PC-9 (cell line): ENCODE measurements around the gene PCBP1. TPM values are rescaled to one million over a fixed set of nuclear protein-coding genes. Genes with fewer than 3 reads are reported as not detected.
A peak's percentile ranks its signal among the peaks of the same experiment; 100 is the strongest.
"Not testable (repeated sequence)": the region's sequence is repeated elsewhere in the genome, so short reads cannot be mapped to it uniquely, and the experiment has no call there.

ENCODE experiments used
- BruUV-seq: library from RNA; stranded (reverse); fragments of 400-500 nt; replicated peaks from 2 replicates; lab custom pipeline; 2021; lab: Mats Ljungman, UMichigan
- CTCF ChIA-PET: fragments of 300-600 bp; sonication (Branson Sonifier 250); formaldehyde crosslinking; loops from one replicate; lab custom pipeline; 2022; ENCODE audit warnings: antibody characterized with exemption; lab: Charles Lee
- POLR2A ChIA-PET: fragments of 300-600 bp; sonication (Branson Sonifier 250); formaldehyde crosslinking; loops from one replicate; lab custom pipeline; 2022; ENCODE audit warnings: antibody characterized with exemption; ENCODE audit not compliant: unreplicated experiment; lab: Charles Lee
- DNase-seq, 2 experiments: peaks; one replicate each; pipeline versions ENCODE4 v3.0.0 to v3.0.0-alpha.2; 2015 to 2022; ENCODE audit warnings: mixed read lengths in 1 of 2
- H2AFZ ChIP-seq: fragments of 200-600 bp; sonication (generic); 2 replicates; pipeline ENCODE4 v1.8.1; 2017; ENCODE audit warnings: antibody characterized with exemption
- H3F3A ChIP-seq: fragments of 200-600 bp; sonication (generic); 2 replicates; pipeline ENCODE4 v1.8.1; 2017; ENCODE audit warnings: antibody characterized with exemption, mild to moderate bottlenecking, low read depth; ENCODE audit not compliant: insufficient read depth
- H3K27ac ChIP-seq: fragments of 200-600 bp; sonication (generic); 2 replicates; pipeline ENCODE4 v1.6.1; 2016; ENCODE audit warnings: mixed run types
- H3K27me3 ChIP-seq: fragments of 200-600 bp; sonication (generic); 2 replicates; pipeline ENCODE4 v1.6.1; 2016; ENCODE audit warnings: low read depth, mixed run types; ENCODE audit not compliant: insufficient read depth
- H3K36me3 ChIP-seq: fragments of 200-600 bp; sonication (generic); 2 replicates; pipeline ENCODE4 v1.6.1; 2016; ENCODE audit warnings: low read depth, mixed run types
- H3K4me1 ChIP-seq: fragments of 200-600 bp; sonication (generic); replicated peaks from 2 replicates; pipeline ENCODE4 v1.6.1; 2016; ENCODE audit warnings: mixed run types; ENCODE audit not compliant: insufficient read depth
- H3K4me2 ChIP-seq: fragments of 200-600 bp; sonication (generic); 2 replicates; pipeline ENCODE4 v1.6.1; 2017; ENCODE audit warnings: mixed run types
- H3K4me3 ChIP-seq: fragments of 200-600 bp; sonication (generic); 2 replicates; pipeline ENCODE4 v1.6.1; 2016; ENCODE audit warnings: mixed run types
- H3K79me2 ChIP-seq: fragments of 200-600 bp; sonication (generic); 2 replicates; pipeline ENCODE4 v1.6.1; 2017; ENCODE audit warnings: low read depth, mixed run types
- H3K9me2 ChIP-seq: fragments of 200-600 bp; sonication (generic); 2 replicates; pipeline ENCODE4 v1.8.1; 2017; ENCODE audit warnings: mild to moderate bottlenecking; ENCODE audit not compliant: insufficient read depth
- H3K9me3 ChIP-seq: fragments of 200-600 bp; sonication (generic); 2 replicates; pipeline ENCODE4 v1.8.1; 2016; ENCODE audit warnings: low read depth; ENCODE audit not compliant: insufficient read depth
- H4K20me1 ChIP-seq: fragments of 200-600 bp; sonication (generic); 2 replicates; pipeline ENCODE4 v1.8.1; 2017; ENCODE audit not compliant: insufficient read depth
- CTCF ChIP-seq: fragments of 200-600 bp; sonication (generic); conservative IDR thresholded peaks from 2 replicates; pipeline ENCODE4 v1.6.1; 2017; ENCODE audit warnings: mixed run types, antibody characterized with exemption, mild to moderate bottlenecking, moderate library complexity
- EZH2 ChIP-seq: fragments of 200-600 bp; sonication (generic); IDR thresholded peaks from 2 replicates; pipeline ENCODE4 v1.8.0; 2017; ENCODE audit warnings: antibody characterized with exemption, low read depth
- intact Hi-C: fragments of 100-400 bp; cut with micrococcal nuclease; formaldehyde crosslinking; loops from one replicate; pipeline ENCODE4 v1.10.0; 2022; ENCODE audit not compliant: unreplicated experiment
- total RNA-seq: library from RNA; stranded (reverse); gene quantifications from 2 replicates; pipeline ENCODE4 v1.2.3, GENCODE V29; 2021

The PCBP1 gene
- total RNA-seq, 1 experiment from 2014 or later = 227 TPM

DNA sequence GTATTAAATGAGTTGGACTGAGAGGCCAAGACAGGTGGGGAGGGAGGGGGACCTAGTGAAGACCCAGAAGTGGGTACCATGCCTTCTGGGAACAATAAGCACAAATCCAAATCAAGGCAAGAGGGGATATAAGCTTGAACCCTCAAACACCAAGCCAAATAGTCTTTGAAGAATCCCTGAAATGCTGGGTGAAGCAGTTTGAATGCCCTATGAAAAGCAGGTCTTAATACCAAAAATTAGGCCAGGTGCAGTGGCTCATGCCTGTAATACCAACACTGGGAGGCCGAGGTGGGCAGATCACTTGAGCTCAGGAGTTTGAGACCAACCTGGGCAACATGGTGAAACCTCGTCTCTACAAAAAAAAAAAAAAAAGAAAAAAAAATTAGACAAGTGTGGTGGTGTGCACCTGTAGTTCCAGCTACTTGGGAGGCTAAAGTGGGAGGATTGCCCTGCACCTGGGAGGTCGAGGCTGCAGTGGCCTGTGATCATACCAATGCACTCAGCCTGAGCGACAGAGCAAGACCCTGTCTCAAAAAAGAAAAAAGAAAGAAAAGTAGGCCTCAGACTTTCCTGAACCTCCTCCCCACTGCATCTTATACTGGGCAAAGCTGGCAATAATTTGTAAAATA is 3.5 kb downstream of the PCBP1 start:
- no peaks in the 10 kb centered on the region for H4K20me1 ChIP-seq
- CTCF ChIA-PET = interaction anchor here (0.6 kb wide), 1 partner anchor 555 kb away, joined by 3 read pairs; no protein-coding TSS in a partner anchor
- POLR2A ChIA-PET = no interaction called here
- no peak overlapping the region for H3K4me3 ChIP-seq
- no peaks in the 10 kb centered on the region for H3K9me3 ChIP-seq
- H3K27me3 ChIP-seq = no peaks in the 10 kb centered on the region
- intact Hi-C loops = no loop called here
- H3K4me2 ChIP-seq = peak overlapping the region; percentile 81; the same call in 1 of the 2 replicates
- H3K79me2 ChIP-seq = peaks cover 33% of the 10 kb centered on the region
- peaks cover 48% of the 10 kb centered on the region; the same call in 1 of the 2 replicates for H3F3A ChIP-seq
- no peak for TF ChIP-seq CTCF
- TF ChIP-seq EZH2 = no peak
- H3K27ac ChIP-seq = no peak overlapping the region
- peaks cover 23% of the 10 kb centered on the region for H3K4me1 ChIP-seq
- H3K36me3 ChIP-seq = peaks cover 24% of the 10 kb centered on the region
- no peaks in the 10 kb centered on the region for H3K9me2 ChIP-seq
- H2AFZ ChIP-seq = no peak overlapping the region
- DNase-seq = no peak
- no TSS peak for BruUV-seq

DNA sequence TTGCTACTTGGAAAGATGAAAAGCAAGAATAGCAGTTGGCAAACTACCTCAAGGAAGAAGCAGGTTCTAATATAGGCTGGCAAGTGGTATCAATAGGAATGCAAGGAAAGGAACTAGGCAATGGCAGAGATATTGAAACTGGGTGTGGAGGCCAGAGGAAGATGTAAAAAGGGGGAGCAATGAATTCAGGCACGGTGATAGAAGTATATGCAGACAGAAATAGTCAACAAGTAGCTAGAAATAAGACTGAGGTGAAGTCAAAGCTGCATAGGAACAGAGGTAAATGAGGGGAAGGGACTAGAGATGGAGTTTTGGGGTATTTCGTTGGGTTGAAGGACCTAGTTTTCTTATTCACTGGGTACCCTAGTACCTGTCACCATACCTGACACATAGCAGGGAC is 4.1 kb downstream of the PCBP1 start:
- H3K36me3 ChIP-seq = peaks cover 24% of the 10 kb centered on the region
- no peak overlapping the region for H3K4me2 ChIP-seq
- H4K20me1 ChIP-seq = no peaks in the 10 kb centered on the region
- peaks cover 43% of the 10 kb centered on the region; the same call in 1 of the 2 replicates for H3F3A ChIP-seq
- BruUV-seq = no TSS peak
- no peaks in the 10 kb centered on the region for H3K27me3 ChIP-seq
- peaks cover 33% of the 10 kb centered on the region for H3K79me2 ChIP-seq
- intact Hi-C loops = no loop called here
- H3K4me1 ChIP-seq = peaks cover 20% of the 10 kb centered on the region
- no peak overlapping the region for H3K4me3 ChIP-seq
- DNase-seq = no peak
- no peak overlapping the region for H2AFZ ChIP-seq
- ChIA-PET POLR2A (no interaction called here), CTCF (interaction anchor here (0.6 kb wide), 1 partner anchor 554 kb away, joined by 3 read pairs; no protein-coding TSS in a partner anchor)
- TF ChIP-seq CTCF (no peak), EZH2 (no peak)
- H3K9me2 ChIP-seq = no peaks in the 10 kb centered on the region
- H3K27ac ChIP-seq = no peak overlapping the region
- H3K9me3 ChIP-seq = no peaks in the 10 kb centered on the region

GRCh38 chr2:70091816-70092215 is 4.5 kb downstream of the PCBP1 start:
- peaks cover 42% of the 10 kb centered on the region; the same call in 1 of the 2 replicates for H3F3A ChIP-seq
- H3K27me3 ChIP-seq = no peaks in the 10 kb centered on the region
- no peak for DNase-seq
- no TSS peak for BruUV-seq
- CTCF ChIA-PET = no interaction called here
- peaks cover 24% of the 10 kb centered on the region for H3K36me3 ChIP-seq
- no peaks in the 10 kb centered on the region for H4K20me1 ChIP-seq
- POLR2A ChIA-PET = interaction anchor here (0.6 to 0.7 kb wide), 2 partner anchors 177 to 578 kb away, joined by 3 read pairs; partner anchors contain the start of gene MXD1
- no peaks in the 10 kb centered on the region for H3K9me3 ChIP-seq
- intact Hi-C loops = no loop called here
- peaks cover 33% of the 10 kb centered on the region for H3K79me2 ChIP-seq
- no peaks in the 10 kb centered on the region for H3K9me2 ChIP-seq
- no peak overlapping the region for H2AFZ ChIP-seq
- TF ChIP-seq CTCF (no peak), EZH2 (no peak)
- H3K4me3 ChIP-seq = no peak overlapping the region
- no peak overlapping the region for H3K4me2 ChIP-seq
- no peak overlapping the region for H3K27ac ChIP-seq
- peaks cover 20% of the 10 kb centered on the region for H3K4me1 ChIP-seq

- POLR2A ChIA-PET = interaction anchor here (0.7 kb wide), 1 partner anchor 178 kb away, joined by 3 read pairs; the partner anchor contains the start of gene MXD1
- H3K27ac ChIP-seq, H3K4me2 ChIP-seq, H3K9me2 ChIP-seq, H3K9me3 ChIP-seq, DNase-seq, H4K20me1 ChIP-seq, H3K4me3 ChIP-seq, CTCF ChIA-PET, intact Hi-C loops, H3K27me3 ChIP-seq, H2AFZ ChIP-seq, BruUV-seq: not testable (repeated sequence)
- peaks cover 20% of the 10 kb centered on the region for H3K4me1 ChIP-seq
- H3K79me2 ChIP-seq = peaks cover 31% of the 10 kb centered on the region
- peaks cover 24% of the 10 kb centered on the region for H3K36me3 ChIP-seq
- H3F3A ChIP-seq = peaks cover 37% of the 10 kb centered on the region; the same call in 1 of the 2 replicates
Measured at GRCh38 chr2:70092576-70093243, 5.4 kb downstream of the PCBP1 start.
